Activated CD4-positive, alpha-beta memory T cell treated with anti-CD3 and anti-CD28 coated beads for 36 hours (primary cell): ENCODE data around the gene ADAMTSL4. TPM values are rescaled to one million over a fixed set of nuclear protein-coding genes. Genes with fewer than 3 reads are reported as not detected.
A peak's percentile ranks its signal among the peaks of the same experiment; 100 is the strongest.

Source experiments
- CTCF ChIA-PET: fragments of 350-600 bp; sonication (Branson Sonifier 250); formaldehyde crosslinking; loops from one replicate; lab custom pipeline; 2021; ENCODE audit warnings: antibody characterized with exemption, inconsistent platforms; lab: Charles Lee
- POLR2A ChIA-PET: fragments of 350-600 bp; sonication (Branson Sonifier 250); formaldehyde crosslinking; loops from one replicate; lab custom pipeline; 2021; ENCODE audit warnings: antibody characterized with exemption; lab: Charles Lee
- DNase-seq: peaks from one replicate; pipeline ENCODE4 v3.0.0-alpha.2; 2020
- H3K27ac Mint-ChIP-seq: one replicate; pipeline ENCODE4 v1.8.0; 2021; ENCODE audit warnings: mixed read lengths
- H3K27me3 Mint-ChIP-seq: one replicate; pipeline ENCODE4 v1.8.0; 2021; ENCODE audit warnings: mixed read lengths
- H3K36me3 Mint-ChIP-seq: one replicate; pipeline ENCODE4 v1.8.0; 2021; ENCODE audit warnings: mixed read lengths
- H3K4me1 Mint-ChIP-seq: one replicate; pipeline ENCODE4 v1.8.0; 2021; ENCODE audit warnings: low read depth, mixed read lengths
- H3K4me3 Mint-ChIP-seq: one replicate; pipeline ENCODE4 v1.8.0; 2021; ENCODE audit warnings: mild to moderate bottlenecking, mixed read lengths
- H3K9me3 Mint-ChIP-seq: one replicate; pipeline ENCODE4 v1.8.0; 2021; ENCODE audit warnings: mixed read lengths
- intact Hi-C: fragments of 100-400 bp; cut with micrococcal nuclease; formaldehyde crosslinking; loops from one replicate; pipeline ENCODE4 v1.15.1; 2023
- total RNA-seq, 2 experiments: library from RNA; stranded (reverse); gene quantifications; one replicate each; pipeline ENCODE4 v1.2.3, GENCODE V29; 2021

Gene ADAMTSL4
- total RNA-seq, 2 experiments from 2014 or later: 1.1 TPM

DNA sequence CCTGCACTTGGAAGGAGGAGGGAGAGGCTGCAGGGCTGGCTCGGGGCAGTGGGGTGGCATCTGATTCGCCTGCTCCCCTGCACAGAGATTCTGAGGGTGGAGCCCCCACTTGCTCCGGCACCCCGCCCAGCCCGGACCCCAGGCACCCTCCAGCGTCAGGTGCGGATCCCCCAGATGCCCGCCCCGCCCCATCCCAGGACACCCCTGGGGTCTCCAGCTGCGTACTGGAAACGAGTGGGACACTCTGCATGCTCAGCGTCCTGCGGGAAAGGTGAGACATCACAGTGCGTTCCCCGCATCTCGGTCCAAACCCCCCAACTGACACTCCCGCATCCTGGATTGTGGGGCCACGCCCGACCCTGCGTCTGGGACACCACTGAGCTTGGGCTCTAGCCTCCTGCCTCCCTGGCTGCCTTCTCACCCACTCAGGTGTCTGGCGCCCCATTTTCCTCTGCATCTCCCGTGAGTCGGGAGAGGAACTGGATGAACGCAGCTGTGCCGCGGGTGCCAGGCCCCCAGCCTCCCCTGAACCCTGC is 7.9 kb downstream of the ADAMTSL4 start:
- Mint-ChIP-seq H3K4me1 (peaks cover 20% of the 10 kb centered on the region), H3K27ac (no peak overlapping the region), H3K27me3 (no peaks in the 10 kb centered on the region), H3K4me3 (no peak overlapping the region), H3K36me3 (no peaks in the 10 kb centered on the region), H3K9me3 (no peaks in the 10 kb centered on the region)
- ChIA-PET POLR2A (no interaction called here), CTCF (interaction anchor here (14.4 kb wide), 1 partner anchor 17 kb away, joined by 276 read pairs; the partner anchor contains the start of gene MCL1)
- intact Hi-C loops: no loop called here
- no peak for DNase-seq

GRCh38 chr1:150557813-150558212 is 8.6 kb downstream of the ADAMTSL4 start:
- no peak overlapping the region for H3K4me3 Mint-ChIP-seq
- H3K36me3 Mint-ChIP-seq: no peaks in the 10 kb centered on the region
- intact Hi-C loops: no loop called here
- ChIA-PET CTCF (interaction anchor here (14.4 kb wide), 1 partner anchor 16 kb away, joined by 276 read pairs; the partner anchor contains the start of gene MCL1), POLR2A (interaction anchor here (13.8 kb wide), 1 partner anchor 18 kb away, joined by 527 read pairs; the partner anchor contains the start of gene MCL1)
- H3K4me1 Mint-ChIP-seq: peaks cover 19% of the 10 kb centered on the region
- DNase-seq: no peak
- no peak overlapping the region for H3K27ac Mint-ChIP-seq
- H3K9me3 Mint-ChIP-seq: no peaks in the 10 kb centered on the region
- H3K27me3 Mint-ChIP-seq: no peaks in the 10 kb centered on the region

DNA sequence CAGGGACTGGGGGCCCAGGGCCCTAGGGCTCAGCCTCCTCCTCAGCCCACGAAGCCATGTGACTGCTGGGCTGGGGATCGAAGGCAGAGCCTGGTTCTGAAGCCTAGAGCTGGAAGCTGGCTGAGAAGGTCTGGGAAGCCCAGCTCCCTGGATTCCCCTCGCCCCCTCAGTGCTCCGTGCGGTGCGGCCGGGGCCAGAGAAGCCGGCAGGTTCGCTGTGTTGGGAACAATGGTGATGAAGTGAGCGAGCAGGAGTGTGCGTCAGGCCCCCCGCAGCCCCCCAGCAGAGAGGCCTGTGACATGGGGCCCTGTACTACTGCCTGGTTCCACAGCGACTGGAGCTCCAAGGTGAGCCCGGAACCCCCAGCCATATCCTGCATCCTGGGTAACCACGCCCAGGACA is 9.1 kb downstream of the ADAMTSL4 start:
- H3K27me3 Mint-ChIP-seq: no peaks in the 10 kb centered on the region
- no peaks in the 10 kb centered on the region for H3K9me3 Mint-ChIP-seq
- ChIA-PET POLR2A (interaction anchor here (13.8 kb wide), 1 partner anchor 17 kb away, joined by 527 read pairs; the partner anchor contains the start of gene MCL1), CTCF (interaction anchor here (0.9 to 14.4 kb wide), 3 partner anchors 16 to 51 kb away, joined by 3 to 276 read pairs (median 7); partner anchors contain the start of gene MCL1)
- H3K36me3 Mint-ChIP-seq: no peaks in the 10 kb centered on the region
- intact Hi-C loops: no loop called here
- no peak overlapping the region for H3K4me3 Mint-ChIP-seq
- no peak for DNase-seq
- H3K4me1 Mint-ChIP-seq: peaks cover 23% of the 10 kb centered on the region
- no peak overlapping the region for H3K27ac Mint-ChIP-seq

DNA sequence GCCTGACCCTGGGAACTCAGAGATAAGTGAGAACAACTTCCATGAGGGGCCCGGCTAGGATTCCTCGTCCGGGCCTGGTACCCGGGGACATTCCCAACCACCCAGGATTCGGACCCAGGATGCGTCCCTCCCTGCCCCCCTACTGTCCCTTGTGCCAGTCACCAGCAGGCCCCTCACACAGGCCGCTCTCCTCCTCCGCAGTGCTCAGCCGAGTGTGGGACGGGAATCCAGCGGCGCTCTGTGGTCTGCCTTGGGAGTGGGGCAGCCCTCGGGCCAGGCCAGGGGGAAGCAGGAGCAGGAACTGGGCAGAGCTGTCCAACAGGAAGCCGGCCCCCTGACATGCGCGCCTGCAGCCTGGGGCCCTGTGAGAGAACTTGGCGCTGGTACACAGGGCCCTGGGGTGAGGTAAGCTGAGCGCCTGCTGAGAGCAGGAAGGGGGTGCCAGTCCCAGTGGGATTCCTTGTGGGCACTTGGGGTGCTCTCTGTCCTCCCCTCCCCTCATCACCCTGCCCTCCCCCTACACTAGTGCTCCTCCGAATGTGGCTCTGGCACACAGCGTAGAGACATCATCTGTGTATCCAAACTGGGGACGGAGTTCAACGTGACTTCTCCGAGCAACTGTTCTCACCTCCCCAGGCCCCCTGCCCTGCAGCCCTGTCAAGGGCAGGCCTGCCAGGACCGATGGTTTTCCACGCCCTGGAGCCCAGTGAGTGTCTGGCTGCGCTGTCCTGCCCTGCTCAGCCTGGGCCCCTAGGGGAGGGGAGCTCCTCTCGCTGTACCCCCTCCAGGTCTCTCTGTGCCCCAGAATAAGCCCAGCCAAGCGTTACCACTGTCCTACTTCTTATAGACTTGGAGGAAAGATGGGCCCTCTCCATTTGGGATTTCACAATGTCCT is 9.8 kb downstream of the ADAMTSL4 start:
- intact Hi-C loops: no loop called here
- no peak overlapping the region for H3K4me3 Mint-ChIP-seq
- CTCF ChIA-PET: interaction anchor here (0.9 to 14.4 kb wide), 20 partner anchors 9 to 600 kb away, joined by 3 to 276 read pairs (median 6); partner anchors contain the start of genes ADAMTSL4, ENSA, FALEC and GOLPH3L
- H3K27ac Mint-ChIP-seq: no peak overlapping the region
- DNase-seq: no peak
- H3K4me1 Mint-ChIP-seq: peaks cover 30% of the 10 kb centered on the region
- H3K36me3 Mint-ChIP-seq: no peaks in the 10 kb centered on the region
- no peaks in the 10 kb centered on the region for H3K27me3 Mint-ChIP-seq
- H3K9me3 Mint-ChIP-seq: no peaks in the 10 kb centered on the region
- POLR2A ChIA-PET: interaction anchor here (1.0 to 13.8 kb wide), 3 partner anchors 16 to 67 kb away, joined by 3 to 527 read pairs (median 85); partner anchors contain the start of genes ENSA and MCL1

DNA sequence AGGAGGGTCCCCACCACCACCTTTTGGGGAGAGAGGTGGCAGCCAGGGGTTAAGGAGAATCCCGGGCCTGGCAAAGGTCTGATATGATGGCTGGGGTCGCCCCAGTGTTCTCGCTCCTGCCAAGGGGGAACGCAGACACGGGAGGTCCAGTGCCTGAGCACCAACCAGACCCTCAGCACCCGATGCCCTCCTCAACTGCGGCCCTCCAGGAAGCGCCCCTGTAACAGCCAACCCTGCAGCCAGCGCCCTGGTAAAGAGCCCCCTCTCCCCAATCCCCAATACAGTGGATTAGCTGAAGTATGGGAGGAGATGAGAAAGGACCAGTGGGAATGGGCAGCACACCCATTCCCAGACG is 10.4 kb downstream of the ADAMTSL4 start:
- no peak overlapping the region for H3K4me3 Mint-ChIP-seq
- intact Hi-C loops: loop anchor here (2.0 to 10.0 kb wide), 8 partner anchors 197 to 675 kb away; partner anchors contain the start of genes ANP32E, ARNT, CA14 and MINDY1
- H3K36me3 Mint-ChIP-seq: no peaks in the 10 kb centered on the region
- H3K4me1 Mint-ChIP-seq: peaks cover 36% of the 10 kb centered on the region
- DNase-seq: no peak
- H3K9me3 Mint-ChIP-seq: no peaks in the 10 kb centered on the region
- ChIA-PET CTCF (interaction anchor here (1.0 to 14.4 kb wide), 21 partner anchors 9 to 599 kb away, joined by 3 to 276 read pairs (median 5); partner anchors contain the start of genes ADAMTSL4, ENSA, FALEC and GOLPH3L), POLR2A (interaction anchor here (1.0 to 13.8 kb wide), 4 partner anchors 16 to 67 kb away, joined by 3 to 527 read pairs (median 50); partner anchors contain the start of genes ENSA and MCL1)
- H3K27ac Mint-ChIP-seq: no peak overlapping the region
- no peaks in the 10 kb centered on the region for H3K27me3 Mint-ChIP-seq

GRCh38 chr1:150560011-150560438 is 10.8 kb downstream of the ADAMTSL4 start:
- peak overlapping the region; percentile 54 for H3K4me3 Mint-ChIP-seq
- peaks cover 40% of the 10 kb centered on the region for H3K4me1 Mint-ChIP-seq
- peaks cover 2% of the 10 kb centered on the region for H3K36me3 Mint-ChIP-seq
- no peaks in the 10 kb centered on the region for H3K27me3 Mint-ChIP-seq
- intact Hi-C loops: loop anchor here (2.0 to 10.0 kb wide), 8 partner anchors 198 to 675 kb away; partner anchors contain the start of genes ANP32E, ARNT, CA14 and MINDY1
- DNase-seq: peak; percentile 82
- H3K27ac Mint-ChIP-seq: peak overlapping the region; percentile 99
- POLR2A ChIA-PET: interaction anchor here (1.0 to 13.8 kb wide), 6 partner anchors 15 to 362 kb away, joined by 3 to 527 read pairs (median 50); partner anchors contain the start of genes ENSA and MCL1
- no peaks in the 10 kb centered on the region for H3K9me3 Mint-ChIP-seq
- CTCF ChIA-PET: interaction anchor here (0.9 to 14.4 kb wide), 29 partner anchors 10 to 599 kb away, joined by 3 to 276 read pairs (median 5); partner anchors contain the start of genes ADAMTSL4, ENSA, FALEC and GOLPH3L

GRCh38 chr1:150560576-150561253 is 11.5 kb downstream of the ADAMTSL4 start:
- Mint-ChIP-seq H3K27ac (peak overlapping the region; percentile 99), H3K4me1 (peaks cover 43% of the 10 kb centered on the region), H3K4me3 (peak overlapping the region; percentile 89), H3K9me3 (no peaks in the 10 kb centered on the region), H3K36me3 (peaks cover 3% of the 10 kb centered on the region), H3K27me3 (no peaks in the 10 kb centered on the region)
- DNase-seq: peak; percentile 93
- ChIA-PET POLR2A (interaction anchor here (0.7 to 13.8 kb wide), 14 partner anchors 9 to 362 kb away, joined by 3 to 527 read pairs (median 5); partner anchors contain the start of genes ENSA, FALEC, MCL1 and RPRD2), CTCF (interaction anchor here (0.6 to 14.4 kb wide), 41 partner anchors 11 to 483 kb away, joined by 3 to 276 read pairs (median 4); partner anchors contain the start of genes ADAMTSL4, ENSA, FALEC and GOLPH3L)
- intact Hi-C loops: loop anchor here (1.0 to 10.0 kb wide), 9 partner anchors 61 to 676 kb away; partner anchors contain the start of genes ANP32E, ARNT, CA14 and MINDY1

DNA sequence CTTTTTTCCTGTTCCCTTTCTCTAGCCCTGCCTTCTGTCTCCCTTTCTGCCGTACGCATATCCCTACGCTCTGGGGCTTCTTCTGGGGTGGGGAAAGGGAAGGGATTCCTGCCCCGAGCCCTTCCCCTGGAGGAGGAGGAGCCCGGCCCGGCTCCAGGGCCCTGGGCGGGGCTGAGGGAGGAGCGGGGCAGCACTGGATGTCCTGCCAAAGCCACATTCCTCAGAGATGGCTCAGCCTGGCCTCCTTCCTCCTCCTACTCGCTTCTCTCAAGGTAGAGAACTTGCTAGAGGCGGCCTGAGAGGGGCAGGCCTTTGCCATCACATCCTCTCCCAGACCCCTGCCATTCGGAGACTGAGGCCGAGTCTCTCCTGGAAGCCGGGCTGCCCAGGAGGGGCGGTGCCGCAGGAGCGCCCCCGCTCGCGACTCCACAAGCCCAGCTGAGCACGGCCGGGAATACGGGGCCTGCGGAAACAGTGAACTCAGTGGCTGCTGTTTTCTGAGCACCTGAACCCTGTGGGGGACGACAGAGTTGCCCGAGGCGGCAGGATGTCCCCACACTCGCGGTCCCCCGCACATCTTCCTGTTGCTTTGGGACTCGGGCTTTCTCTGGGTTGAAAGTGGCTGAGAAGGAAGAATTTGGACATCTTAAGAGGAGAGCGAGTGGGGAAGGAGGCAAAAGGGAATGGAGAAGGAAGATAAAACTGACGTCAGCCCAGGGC is 12.2 kb downstream of the ADAMTSL4 start:
- Mint-ChIP-seq H3K36me3 (peaks cover 5% of the 10 kb centered on the region), H3K4me3 (peak overlapping the region; percentile 89), H3K27ac (peak overlapping the region; percentile 99), H3K9me3 (no peaks in the 10 kb centered on the region), H3K4me1 (peaks cover 48% of the 10 kb centered on the region), H3K27me3 (no peaks in the 10 kb centered on the region)
- ChIA-PET CTCF (interaction anchor here (0.6 to 14.4 kb wide), 32 partner anchors 11 to 482 kb away, joined by 3 to 276 read pairs (median 5); partner anchors contain the start of genes ADAMTSL4, ENSA, FALEC and GOLPH3L), POLR2A (interaction anchor here (0.7 to 13.8 kb wide), 17 partner anchors 10 to 597 kb away, joined by 3 to 527 read pairs (median 5); partner anchors contain the start of genes ENSA, FALEC, MCL1 and RPRD2)
- DNase-seq: peak; percentile 84
- intact Hi-C loops: loop anchor here (1.0 to 10.0 kb wide), 9 partner anchors 60 to 677 kb away; partner anchors contain the start of genes ANP32E, ARNT, CA14 and MINDY1

DNA sequence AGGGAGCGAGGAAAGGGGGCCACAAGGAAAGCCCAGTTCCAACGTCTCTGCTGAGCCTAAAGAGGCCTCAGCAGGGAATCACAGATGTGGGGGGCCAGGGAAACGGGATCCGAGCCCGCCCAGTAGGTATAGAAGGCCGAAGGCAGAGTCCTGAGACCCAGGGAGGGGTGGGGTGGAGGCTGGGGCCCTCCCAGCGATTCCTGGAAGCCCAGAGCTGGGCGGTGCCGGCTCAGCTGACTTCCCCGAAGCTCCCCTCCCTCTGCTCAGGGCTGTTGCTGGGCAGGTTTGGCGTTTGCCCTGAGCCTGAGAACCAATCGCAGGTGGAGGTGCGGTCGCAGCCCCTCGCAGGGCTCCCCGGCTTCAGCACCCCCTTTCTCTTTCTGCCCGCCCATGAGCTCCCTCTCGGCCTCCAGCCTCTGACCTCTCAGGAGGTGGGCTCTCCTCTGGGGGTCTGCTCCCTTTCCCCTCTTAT is 12.8 kb downstream of the ADAMTSL4 start:
- ChIA-PET POLR2A (interaction anchor here (0.7 to 13.8 kb wide), 11 partner anchors 11 to 596 kb away, joined by 3 to 527 read pairs (median 5); partner anchors contain the start of genes ENSA, FALEC, GOLPH3L and MCL1), CTCF (interaction anchor here (1.0 to 14.4 kb wide), 8 partner anchors 12 to 135 kb away, joined by 3 to 276 read pairs (median 17); partner anchors contain the start of genes ADAMTSL4, ENSA, GOLPH3L and MCL1)
- Mint-ChIP-seq H3K36me3 (peaks cover 5% of the 10 kb centered on the region), H3K9me3 (no peaks in the 10 kb centered on the region), H3K27me3 (no peaks in the 10 kb centered on the region), H3K4me3 (peak overlapping the region; percentile 89), H3K4me1 (peaks cover 54% of the 10 kb centered on the region), H3K27ac (peak overlapping the region; percentile 99)
- intact Hi-C loops: loop anchor here (1.0 to 10.0 kb wide), 15 partner anchors 8 to 677 kb away; partner anchors contain the start of genes ANP32E, ARNT, CA14 and CTSS
- peak; percentile 96 for DNase-seq
